Keratinocyte (primary cell): ENCODE data around the gene SMAD7. TPM values are rescaled to one million over a fixed set of nuclear protein-coding genes. Genes with fewer than 3 reads are reported as not detected.

Experiments used
- DNase-seq: peaks from one replicate; pipeline ENCODE4 v3.0.0-alpha.2; 2011; ENCODE audit warnings: low read depth, missing footprints, low spot score
- FAIRE-seq: peaks from 2 replicates; lab custom pipeline; 2011; peaks lifted over from hg19 to GRCh38; lab: Jason Lieb, UNC
- H2AFZ ChIP-seq: 2 replicates; pipeline ENCODE4 v1.6.0; 2012; ENCODE audit warnings: low read length, control low read depth, inconsistent platforms; ENCODE audit not compliant: control insufficient read depth
- H3K27ac ChIP-seq: 2 replicates; pipeline ENCODE4 v1.5.1; 2011; ENCODE audit warnings: low read length; ENCODE audit not compliant: control insufficient read depth, insufficient read depth
- H3K27me3 ChIP-seq: 3 replicates; pipeline ENCODE4 v1.6.0; 2011; ENCODE audit warnings: low read length; ENCODE audit not compliant: control insufficient read depth, insufficient read depth; ENCODE audit errors: extremely low read depth
- H3K36me3 ChIP-seq, 2 experiments: 2 replicates in 1 of 2; 3 replicates in 1 of 2; pipeline ENCODE4 v1.5.1; 2011; ENCODE audit warnings: low read length in 2 of 2, mild to moderate bottlenecking in 1 of 2; ENCODE audit not compliant: control insufficient read depth in 2 of 2, insufficient read depth in 2 of 2; ENCODE audit errors: extremely low read depth in 1 of 2
- H3K4me1 ChIP-seq: 3 replicates; pipeline ENCODE4 v1.5.1; 2011; ENCODE audit warnings: low read length; ENCODE audit not compliant: control insufficient read depth, insufficient read depth; ENCODE audit errors: extremely low read depth
- H3K4me2 ChIP-seq: 3 replicates; pipeline ENCODE4 v1.6.0; 2011; ENCODE audit warnings: low read depth, low read length; ENCODE audit not compliant: control insufficient read depth, insufficient read depth; ENCODE audit errors: extremely low read depth
- H3K4me3 ChIP-seq, 3 experiments: fragments of 200-600 bp in 1 of 3; sonication (generic) in 1 of 3; 2 replicates in 2 of 3; 3 replicates in 1 of 3; pipeline ENCODE4 v1.5.1; 2011 to 2016; ENCODE audit warnings: low read length in 3 of 3, mild to moderate bottlenecking in 3 of 3, control low read depth in 2 of 3, inconsistent platforms in 1 of 3, low read depth in 1 of 3, mixed read lengths in 1 of 3, mixed run types in 1 of 3, moderate library complexity in 1 of 3; ENCODE audit not compliant: control insufficient read depth in 2 of 3, insufficient read depth in 2 of 3; ENCODE audit errors: extremely low read depth in 1 of 3
- H3K79me2 ChIP-seq: 2 replicates; pipeline ENCODE4 v1.6.0; 2012; ENCODE audit warnings: low read length; ENCODE audit not compliant: control insufficient read depth, insufficient read depth
- H3K9ac ChIP-seq: 3 replicates; pipeline ENCODE4 v1.6.0; 2011; ENCODE audit warnings: low read length; ENCODE audit not compliant: control insufficient read depth, insufficient read depth; ENCODE audit errors: extremely low read depth
- H3K9me1 ChIP-seq: 3 replicates; pipeline ENCODE4 v1.6.0; 2011; ENCODE audit warnings: low read length; ENCODE audit not compliant: control insufficient read depth, insufficient read depth; ENCODE audit errors: extremely low read depth
- H3K9me3 ChIP-seq: 2 replicates; pipeline ENCODE4 v1.5.1; 2012; ENCODE audit warnings: low read depth, low read length; ENCODE audit not compliant: control insufficient read depth
- H4K20me1 ChIP-seq: 3 replicates; pipeline ENCODE4 v1.6.0; 2011; ENCODE audit warnings: low read length; ENCODE audit not compliant: control insufficient read depth, insufficient read depth; ENCODE audit errors: extremely low read depth
- EZH2 ChIP-seq: IDR thresholded peaks from one replicate; pipeline ENCODE4 v1.6.1; 2012; ENCODE audit warnings: inconsistent platforms, mild to moderate bottlenecking, low read length, moderate library complexity
- dilution Hi-C: fragments of 300-500 bp; cut with MboI; formaldehyde crosslinking; loops from one replicate; pipeline ENCODE4 v1.7.0; 2020; ENCODE audit warnings: low sequenced_read_pairs; ENCODE audit not compliant: extremely low pct_ligation_motif_present
- polyA plus RNA-seq, 5 experiments: library from polyadenylated mRNA; depleted of rRNA in 3 of 5; stranded (reverse) in 3 of 5; stranded (forward) in 1 of 5; unstranded in 1 of 5; fragments of >200 nt; gene quantifications; 1 replicate in 1 of 5; 2 replicates in 3 of 5; 3 replicates in 1 of 5; pipeline versions ENCODE4 v1.2.1 to v1.2.3, GENCODE V29; 2011 to 2012; ENCODE audit warnings: missing spikeins in 2 of 5, low read depth in 1 of 5, low replicate concordance in 1 of 5
- TF ChIP-seq, protein P1 (sequence below), 3 experiments: IDR thresholded peaks in 1 of 3; conservative IDR thresholded peaks in 1 of 3; optimal IDR thresholded peaks in 1 of 3; 2 replicates in 2 of 3; 3 replicates in 1 of 3; pipeline versions ENCODE3 to v1.5.1; 2011; ENCODE audit warnings: low read length in 3 of 3, mild to moderate bottlenecking in 3 of 3, moderate library complexity in 2 of 3, control low read depth in 1 of 3, inconsistent platforms in 1 of 3; ENCODE audit not compliant: insufficient read depth in 2 of 3; ENCODE audit errors: extremely low read depth in 1 of 3

Gene SMAD7
- polyA plus RNA-seq, 1 donor (not counting 4 experiments of a cell fraction or from before 2014, with no cell fraction given): 9.5 TPM

DNA sequence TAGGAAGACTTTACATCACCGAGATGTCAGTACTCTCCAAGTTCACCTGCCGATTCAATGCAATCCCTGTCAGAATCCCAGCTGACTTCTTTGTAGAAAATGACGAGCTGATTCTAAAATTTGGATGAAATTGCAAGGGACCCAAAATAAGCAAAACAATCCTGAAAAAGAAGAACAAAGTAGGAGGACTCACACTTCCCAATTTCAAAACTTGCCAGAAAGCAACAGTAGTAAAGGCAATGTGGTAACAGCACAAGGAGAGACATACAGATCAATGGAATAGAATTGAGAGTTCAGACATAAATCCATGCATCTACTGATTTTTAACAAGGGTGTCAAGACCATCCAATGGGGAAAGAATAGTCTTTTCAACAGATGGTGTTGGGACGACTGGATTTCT is 52.2 kb downstream of the SMAD7 start:
- FAIRE-seq (no peak), DNase-seq (no peak)
- no peak overlapping the region for H2AFZ ChIP-seq
- peaks cover 11% of the 10 kb centered on the region for H3K4me1 ChIP-seq
- no peak for TF ChIP-seq EZH2
- TF ChIP-seq, protein P1, sequence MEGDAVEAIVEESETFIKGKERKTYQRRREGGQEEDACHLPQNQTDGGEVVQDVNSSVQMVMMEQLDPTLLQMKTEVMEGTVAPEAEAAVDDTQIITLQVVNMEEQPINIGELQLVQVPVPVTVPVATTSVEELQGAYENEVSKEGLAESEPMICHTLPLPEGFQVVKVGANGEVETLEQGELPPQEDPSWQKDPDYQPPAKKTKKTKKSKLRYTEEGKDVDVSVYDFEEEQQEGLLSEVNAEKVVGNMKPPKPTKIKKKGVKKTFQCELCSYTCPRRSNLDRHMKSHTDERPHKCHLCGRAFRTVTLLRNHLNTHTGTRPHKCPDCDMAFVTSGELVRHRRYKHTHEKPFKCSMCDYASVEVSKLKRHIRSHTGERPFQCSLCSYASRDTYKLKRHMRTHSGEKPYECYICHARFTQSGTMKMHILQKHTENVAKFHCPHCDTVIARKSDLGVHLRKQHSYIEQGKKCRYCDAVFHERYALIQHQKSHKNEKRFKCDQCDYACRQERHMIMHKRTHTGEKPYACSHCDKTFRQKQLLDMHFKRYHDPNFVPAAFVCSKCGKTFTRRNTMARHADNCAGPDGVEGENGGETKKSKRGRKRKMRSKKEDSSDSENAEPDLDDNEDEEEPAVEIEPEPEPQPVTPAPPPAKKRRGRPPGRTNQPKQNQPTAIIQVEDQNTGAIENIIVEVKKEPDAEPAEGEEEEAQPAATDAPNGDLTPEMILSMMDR (optimal IDR thresholded peaks at IDR 0.05 in 1 of 3, IDR thresholded peaks at IDR 0.05 in 1 of 3, conservative IDR thresholded peaks at IDR 0.05 in 1 of 3; ENCODE audit: extremely low read depth in 1 of 3, insufficient read depth in 2 of 3, low read length in 3 of 3): no peak
- no peak overlapping the region for H3K4me2 ChIP-seq
- no peaks in the 10 kb centered on the region for H3K36me3 ChIP-seq
- no peak overlapping the region for H3K4me3 ChIP-seq
- H3K9ac ChIP-seq: no peak overlapping the region
- no peaks in the 10 kb centered on the region for H4K20me1 ChIP-seq
- dilution Hi-C loops: no loop called here
- no peaks in the 10 kb centered on the region for H3K79me2 ChIP-seq
- no peaks in the 10 kb centered on the region for H3K27me3 ChIP-seq
- no peaks in the 10 kb centered on the region for H3K9me3 ChIP-seq
- no peaks in the 10 kb centered on the region for H3K9me1 ChIP-seq
- no peak overlapping the region for H3K27ac ChIP-seq

DNA sequence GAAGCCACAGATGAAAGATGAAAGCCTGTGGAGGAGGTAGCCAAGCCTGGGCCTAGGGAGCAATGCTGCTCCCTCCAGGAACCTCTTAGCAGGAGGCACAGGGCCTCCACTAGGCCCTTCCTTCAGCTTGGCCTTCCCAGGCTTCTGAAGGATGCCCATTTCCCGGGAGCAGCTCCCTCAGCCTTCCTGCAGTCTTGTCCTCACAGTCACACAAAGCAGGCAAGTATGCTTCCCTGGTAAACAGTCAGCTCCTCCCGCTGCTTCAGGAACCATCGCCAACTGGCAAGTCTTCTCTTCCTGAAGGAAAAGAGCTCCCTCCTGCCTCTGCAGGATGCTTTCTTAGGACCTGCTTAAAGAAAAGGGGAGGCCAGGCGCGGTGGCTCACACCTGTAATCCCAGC is 53.2 kb downstream of the SMAD7 start:
- no peak for TF ChIP-seq EZH2
- TF ChIP-seq, protein P1 (optimal IDR thresholded peaks at IDR 0.05 in 1 of 3, IDR thresholded peaks at IDR 0.05 in 1 of 3, conservative IDR thresholded peaks at IDR 0.05 in 1 of 3; ENCODE audit: extremely low read depth in 1 of 3, insufficient read depth in 2 of 3, low read length in 3 of 3): no peak
- H3K36me3 ChIP-seq: no peaks in the 10 kb centered on the region
- FAIRE-seq: no peak
- no peak overlapping the region for H3K4me3 ChIP-seq
- H3K27ac ChIP-seq: no peak overlapping the region
- no peak overlapping the region for H3K9ac ChIP-seq
- no peaks in the 10 kb centered on the region for H4K20me1 ChIP-seq
- no peak overlapping the region for H3K4me2 ChIP-seq
- no peaks in the 10 kb centered on the region for H3K27me3 ChIP-seq
- peaks cover 18% of the 10 kb centered on the region for H3K4me1 ChIP-seq
- no peaks in the 10 kb centered on the region for H3K9me1 ChIP-seq
- dilution Hi-C loops: no loop called here
- H3K9me3 ChIP-seq: no peaks in the 10 kb centered on the region
- no peak overlapping the region for H2AFZ ChIP-seq
- H3K79me2 ChIP-seq: no peaks in the 10 kb centered on the region
- no peak for DNase-seq
